Medulla oblongata (tissue), 1 donor: Measurements from ENCODE around the gene HOXD10.
A peak's percentile ranks its signal among the peaks of the same experiment; 100 is the strongest.

Source experiments
- DNase-seq: peaks from one replicate; pipeline ENCODE4 v3.0.0-alpha.2; 2015; ENCODE audit errors: extremely low spot score

HOXD10 gene

GRCh38 chr2:176082824-176083751 is 33.5 kb upstream of the HOXD10 start:
- DNase-seq, result no peak

DNA sequence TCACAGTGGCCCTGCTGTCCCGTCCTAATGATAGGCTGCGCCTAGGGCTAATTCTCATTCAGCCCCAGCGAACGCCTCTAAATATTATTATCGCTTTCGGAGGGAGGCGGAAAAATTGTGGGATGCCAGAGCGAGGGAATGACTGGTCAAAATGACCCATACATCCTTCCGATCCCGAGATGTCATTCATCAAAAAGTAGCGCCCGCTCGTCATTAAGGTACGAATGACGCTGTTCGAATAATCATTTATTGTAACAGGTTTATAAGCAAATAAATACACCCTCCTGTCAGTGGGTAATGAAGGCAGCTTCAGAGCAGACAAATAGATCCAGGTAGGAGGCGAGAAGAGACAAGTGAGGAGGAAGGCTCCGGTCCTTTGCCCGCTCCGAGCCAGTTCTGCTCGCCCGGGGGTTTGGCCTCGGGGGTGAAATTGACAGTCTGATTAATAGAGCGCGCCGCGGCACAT is 32.7 kb upstream of the HOXD10 start, which contains the start of gene EVX2:
Gene EVX2, minus strand, starts transcription at position 167 of the 466 bp plus-strand sequence. CDS start 186 bp downstream, outside the sequence.
- no peak for DNase-seq

DNA sequence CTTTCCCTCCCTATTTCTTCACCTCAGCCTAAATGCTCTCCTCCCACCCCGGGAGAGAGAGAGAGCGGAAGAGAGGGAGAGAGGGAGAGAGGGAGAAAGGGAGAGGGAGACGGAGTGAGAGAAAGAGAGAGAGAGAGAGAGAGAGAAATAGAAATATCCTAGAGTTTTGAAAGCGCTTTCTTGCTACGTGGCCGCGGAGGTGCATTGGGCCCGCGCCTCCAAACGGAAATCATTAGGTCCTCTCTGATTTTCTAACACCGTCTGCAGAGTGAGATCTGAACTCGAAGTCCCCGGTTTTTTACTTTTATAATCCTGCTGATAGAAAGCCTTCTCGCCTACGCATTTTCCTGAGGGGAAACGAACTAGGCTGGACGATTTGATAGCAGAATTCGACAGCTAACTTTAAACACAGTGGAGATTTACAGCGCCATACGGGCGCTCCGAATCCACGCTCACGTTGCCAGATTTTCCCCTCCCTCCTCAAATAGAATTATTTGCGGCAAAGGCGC is 31.9 kb upstream of the HOXD10 start:
- DNase-seq, result no peak

- no peak for DNase-seq
Measured at GRCh38 chr2:176085120-176085788, 31.3 kb upstream of the HOXD10 start.

DNA sequence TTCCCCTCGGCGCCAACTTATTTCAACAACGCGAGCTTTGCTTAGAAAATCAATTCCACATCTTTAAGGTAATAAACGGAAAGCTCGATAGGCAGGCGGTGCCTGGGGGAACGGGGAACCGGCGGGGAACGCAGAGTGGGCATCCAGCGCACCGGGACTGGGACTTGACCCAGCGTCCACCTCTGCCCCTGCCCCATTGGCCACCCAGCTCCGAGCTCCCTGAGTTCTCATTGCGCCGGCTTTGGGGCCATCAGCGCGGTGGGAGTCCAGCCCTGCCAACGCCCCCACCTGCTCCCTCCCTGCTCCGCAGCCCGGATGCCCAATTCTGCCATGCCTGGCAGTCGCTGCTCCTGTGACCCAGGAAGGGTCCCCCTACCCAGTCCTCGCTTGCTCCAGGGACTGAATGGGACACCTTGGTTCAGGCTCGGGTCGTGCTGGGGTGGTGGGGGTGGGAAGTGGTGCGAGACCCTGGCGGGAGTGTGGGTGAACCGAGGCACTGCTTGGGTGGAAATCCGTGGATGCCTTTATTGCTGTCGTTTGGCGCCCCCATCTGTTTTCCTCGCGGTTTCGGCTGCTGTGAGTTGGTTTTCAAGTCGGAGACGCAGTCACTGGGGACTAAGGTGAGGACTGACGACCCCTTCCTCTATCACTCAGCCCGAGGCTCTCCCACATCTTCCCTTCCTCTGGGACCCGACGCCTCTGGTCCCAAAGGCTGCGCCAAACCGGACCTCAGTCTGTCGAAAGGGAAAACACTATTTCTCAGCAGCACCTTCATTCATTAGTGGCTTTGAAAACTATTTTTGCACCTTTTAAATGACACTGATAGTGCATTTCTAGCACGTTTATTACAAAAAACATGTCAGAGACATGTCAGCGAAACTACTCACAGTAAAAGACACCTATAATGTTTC is 30.5 kb upstream of the HOXD10 start:
- DNase-seq, result peak; percentile 65

GRCh38 chr2:176087330-176088047 is 29.1 kb upstream of the HOXD10 start:
- no peak for DNase-seq

- DNase-seq, result peak; percentile 67
Measured at GRCh38 chr2:176088048-176088936, 28.3 kb upstream of the HOXD10 start.

- DNase-seq, result no peak
Measured at GRCh38 chr2:176088937-176089842, 27.4 kb upstream of the HOXD10 start.

DNA sequence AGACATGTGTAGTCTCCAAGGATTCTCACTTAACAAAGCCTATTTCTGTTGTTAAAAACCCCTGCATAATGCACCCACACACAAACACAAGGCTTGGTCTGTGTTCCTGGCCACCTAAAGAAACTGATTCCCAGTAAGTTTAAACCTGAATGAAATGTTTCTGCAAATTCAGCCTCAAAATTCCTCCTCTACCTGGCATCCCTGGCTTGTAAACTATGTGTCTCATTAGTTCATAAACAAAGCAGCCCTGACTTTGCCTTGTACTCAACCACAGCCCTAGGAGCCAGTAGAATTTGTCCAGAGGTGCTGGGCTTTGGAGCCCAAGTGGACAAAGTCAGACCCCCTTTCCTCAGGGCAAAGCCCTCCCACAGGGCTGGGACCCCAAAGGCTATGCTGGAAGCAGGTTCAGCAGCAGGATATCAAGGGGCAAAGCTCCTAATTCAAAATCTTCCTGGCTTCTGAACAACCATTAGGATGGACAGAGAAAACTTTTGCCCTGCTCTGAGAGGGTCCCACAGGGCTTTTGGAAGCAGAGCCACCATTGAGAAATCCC is 26.7 kb upstream of the HOXD10 start:
- DNase-seq, result no peak

GRCh38 chr2:176090862-176091261 is 25.7 kb upstream of the HOXD10 start:
- DNase-seq, result no peak

DNA sequence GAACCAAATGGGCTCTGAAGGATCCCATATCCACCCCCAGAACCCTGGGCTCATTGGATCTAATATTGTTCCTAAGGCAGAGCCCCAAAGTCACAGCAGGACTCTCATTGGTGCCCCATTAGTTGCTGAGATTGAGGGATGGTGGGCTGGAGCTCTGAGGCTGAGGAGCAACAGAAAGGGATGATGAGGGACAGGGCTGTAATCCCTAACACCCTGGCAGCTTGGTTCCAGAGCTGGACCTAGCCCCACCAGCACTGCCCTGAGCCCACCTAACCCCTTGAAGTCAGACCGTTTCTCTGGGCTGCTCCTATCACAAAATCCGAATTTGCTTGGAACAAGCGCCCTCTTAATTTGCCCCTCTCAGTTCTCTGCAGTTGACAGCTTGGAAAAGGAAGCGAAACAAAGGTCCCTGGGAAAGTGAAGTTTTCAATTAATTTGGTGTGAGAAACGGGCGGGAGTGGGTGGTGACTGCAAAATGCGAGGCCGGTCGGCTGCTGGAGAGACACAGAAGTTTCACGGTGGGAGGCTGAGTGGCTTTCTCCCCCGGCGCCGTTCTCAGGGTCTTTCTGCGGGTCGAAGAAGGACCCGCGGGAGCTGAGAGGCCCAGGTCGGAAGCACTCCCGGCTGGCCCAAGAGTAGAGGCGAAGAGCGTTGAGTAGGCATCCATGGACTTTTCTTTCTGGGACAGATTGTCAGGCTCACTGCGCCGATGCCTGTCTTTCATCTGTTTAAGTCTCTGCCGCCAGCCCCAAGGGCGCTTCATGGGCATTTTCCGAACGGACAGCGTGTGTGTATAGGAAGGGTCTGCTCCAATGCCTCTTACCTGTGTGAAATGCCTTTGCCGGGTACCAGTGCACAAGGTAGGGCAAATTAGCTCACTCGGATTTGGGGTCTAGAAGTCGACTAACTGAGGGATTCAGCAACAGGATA is 25.0 kb upstream of the HOXD10 start:
- DNase-seq, result no peak

GRCh38 chr2:176092270-176093144 is 24.1 kb upstream of the HOXD10 start, which contains the start of gene HOXD13:
HOXD13 (plus strand) TSS chr2:176092721; CDS start chr2:176092891, 170 bp downstream.
- no peak for DNase-seq

- no peak for DNase-seq
Measured at GRCh38 chr2:176093145-176093897, 23.3 kb upstream of the HOXD10 start.

- no peak for DNase-seq
Measured at GRCh38 chr2:176093898-176094249, 22.7 kb upstream of the HOXD10 start.

DNA sequence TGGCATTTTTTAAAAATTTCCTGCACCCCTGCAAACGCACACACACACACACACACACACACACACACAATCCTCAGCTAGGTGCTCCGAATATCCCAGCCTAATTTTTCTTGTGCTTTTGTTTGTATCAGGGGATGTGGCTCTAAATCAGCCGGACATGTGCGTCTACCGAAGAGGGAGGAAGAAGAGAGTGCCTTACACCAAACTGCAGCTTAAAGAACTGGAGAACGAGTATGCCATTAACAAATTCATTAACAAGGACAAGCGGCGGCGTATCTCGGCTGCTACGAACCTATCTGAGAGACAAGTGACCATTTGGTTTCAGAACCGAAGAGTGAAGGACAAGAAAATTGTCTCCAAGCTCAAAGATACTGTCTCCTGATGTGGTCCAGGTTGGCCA is 22.2 kb upstream of the HOXD10 start:
- DNase-seq, result no peak

GRCh38 chr2:176095421-176095820 is 21.2 kb upstream of the HOXD10 start:
- no peak for DNase-seq
